ENCODE data around the gene CALHM1. TPM values are rescaled to one million over a fixed set of nuclear protein-coding genes. Genes with fewer than 3 reads are reported as not detected.

CALHM1 gene
- total and polyA plus RNA-seq, 2 of the 8 experiments (the other 6 are each of a cell fraction or from before 2014, with no cell fraction given): 0.29 to 0.34 TPM

DNA sequence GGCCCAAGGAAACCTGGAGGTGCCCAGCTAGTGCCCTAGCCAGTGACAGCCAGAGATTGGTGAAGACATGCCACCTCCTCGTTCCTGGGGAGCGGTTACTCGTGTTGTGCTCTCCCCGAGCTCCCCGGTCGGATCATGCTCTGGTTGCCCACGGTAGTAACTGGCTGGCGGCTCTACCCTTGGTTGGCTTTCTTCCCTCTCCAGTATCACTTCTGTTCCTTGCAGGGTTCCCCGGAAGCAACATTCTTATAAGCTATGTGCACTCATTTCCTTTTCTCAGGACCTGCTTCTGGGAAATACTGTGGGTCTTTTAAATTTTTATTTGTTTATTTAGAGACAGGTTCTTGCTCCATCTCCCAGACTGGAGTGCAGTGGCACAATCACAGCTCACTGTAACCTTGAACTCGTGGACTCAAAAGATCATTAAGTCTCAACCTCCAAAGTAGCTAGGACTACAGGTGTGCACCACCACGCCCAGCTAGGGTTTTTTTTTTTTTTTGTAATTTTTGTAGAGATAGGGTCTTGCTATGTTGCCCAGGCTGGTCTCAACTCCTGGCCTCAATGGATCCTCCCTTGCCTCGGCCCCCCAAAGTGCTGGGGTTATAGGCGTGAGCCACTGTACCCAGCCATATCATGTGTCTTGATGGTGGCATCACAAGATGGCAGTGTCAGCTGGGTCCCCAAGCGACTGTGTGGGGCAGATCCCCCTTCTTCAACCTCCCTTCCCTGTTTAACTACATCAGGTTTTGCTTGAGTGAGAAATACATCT, 6.9 kb upstream of the CALHM1 start:
- no peaks in the 10 kb centered on the region for H3K4me1 ChIP-seq (replicated peaks in 1 of 4; ENCODE audit: control insufficient read depth in 3 of 4, insufficient read depth in 4 of 4, low read length in 3 of 4)
- H3K9me3 ChIP-seq (ENCODE audit: insufficient read depth in 2 of 2, low read depth in 1 of 2, low read length in 1 of 2): no peaks in the 10 kb centered on the region
- H4K5ac ChIP-seq (ENCODE audit: insufficient read length, low read depth, low read length): no peak overlapping the region
- H3K36me3 ChIP-seq (ENCODE audit: control insufficient read depth in 2 of 4, insufficient read depth in 4 of 4, low read length in 3 of 4): no peaks in the 10 kb centered on the region
- H3K79me2 ChIP-seq (ENCODE audit: control insufficient read depth in 1 of 2, insufficient read depth in 2 of 2, low read length in 2 of 2): no peaks in the 10 kb centered on the region
- no peaks in the 10 kb centered on the region for H3K23me2 ChIP-seq (ENCODE audit: low read depth, low read length)
- CTCF ChIA-PET (ENCODE audit: partially characterized antibody): interaction anchor here (1.1 to 2.9 kb wide), 4 partner anchors 11 to 78 kb away, joined by 3 to 23 read pairs (median 8); no protein-coding TSS in a partner anchor
- no peak for TF ChIP-seq NRF1 (IDR thresholded peaks at IDR 0.05; ENCODE audit: low read depth, low read length)
- no peak overlapping the region for H2BK15ac ChIP-seq (ENCODE audit: low read length)
- no peak overlapping the region for H3K4me3 ChIP-seq (ENCODE audit: extremely low read depth in 1 of 4, insufficient read depth in 2 of 4, low read depth in 3 of 4, low read length in 4 of 4)
- H2BK12ac ChIP-seq (ENCODE audit: low read depth, low read length): no peak overlapping the region
- no peak overlapping the region for H3K56ac ChIP-seq (replicated peaks; ENCODE audit: insufficient read length, low read depth, low read length)
- FAIRE-seq (no peak), DNase-seq (ENCODE audit: low read depth in 1 of 2, low spot score in 2 of 2) (no peak)
- H3K14ac ChIP-seq (ENCODE audit: insufficient read length): no peak overlapping the region
- H4K20me1 ChIP-seq (replicated peaks in 1 of 2; ENCODE audit: control insufficient read depth in 1 of 2, insufficient read depth in 2 of 2, low read length in 2 of 2): no peaks in the 10 kb centered on the region
- no peak overlapping the region for H3K4ac ChIP-seq (replicated peaks; ENCODE audit: insufficient read length, low read depth, low read length)
- H4K91ac ChIP-seq (replicated peaks; ENCODE audit: insufficient read length, low read length): no peak overlapping the region
- H2BK5ac ChIP-seq (ENCODE audit: low read depth, low read length): no peak overlapping the region
- no peak overlapping the region for H2AFZ ChIP-seq (ENCODE audit: low read length)
- H3K23ac ChIP-seq (ENCODE audit: insufficient read length): no peak overlapping the region
- no peak overlapping the region for H2AK5ac ChIP-seq (ENCODE audit: low read depth, low read length)
- no peak overlapping the region for H3K4me2 ChIP-seq (ENCODE audit: insufficient read depth in 1 of 2, low read depth in 2 of 2, low read length in 2 of 2)
- H2BK20ac ChIP-seq (ENCODE audit: low read length): no peak overlapping the region
- H3K27me3 ChIP-seq (replicated peaks in 1 of 4; ENCODE audit: control insufficient read depth in 3 of 4, extremely low read depth in 1 of 4, insufficient read depth in 3 of 4, low read length in 3 of 4): no peaks in the 10 kb centered on the region
- H3K18ac ChIP-seq (ENCODE audit: extremely low read depth, low read length): no peak overlapping the region
- POLR2A ChIA-PET (ENCODE audit: partially characterized antibody): interaction anchor here (1.8 kb wide), 1 partner anchor 11 kb away, joined by 4 read pairs; no protein-coding TSS in a partner anchor
- H4K8ac ChIP-seq (ENCODE audit: extremely low read depth, insufficient read depth, low read length): no peak overlapping the region
- H3K9ac ChIP-seq (replicated peaks in 1 of 4; ENCODE audit: extremely low read depth in 1 of 4, low read depth in 3 of 4, low read length in 3 of 4): no peak overlapping the region
- 88% methylated on average over 14 of the region's 14 CpGs; no CpG with 5 or more reads in 1 of the 2 experiments for WGBS, 2 experiments (ENCODE audit: extremely low coverage in 1 of 2, insufficient coverage in 1 of 2, insufficient read length in 1 of 2, insufficient replicate concordance in 2 of 2, low coverage in 1 of 2, low lambda C conversion rate in 2 of 2, missing lambda C conversion rate in 1 of 2)
- H2BK120ac ChIP-seq (replicated peaks; ENCODE audit: low read depth, low read length): no peak overlapping the region
- no peaks in the 10 kb centered on the region for H3K79me1 ChIP-seq (ENCODE audit: low read depth, low read length)
- no peak overlapping the region for H3K27ac ChIP-seq (ENCODE audit: low read depth, low read length)

Measured in H1 (cell line).